GM23248 (cell line): ENCODE results near the gene ODC1. TPM values are rescaled to one million over a fixed set of nuclear protein-coding genes. Genes with fewer than 3 reads are reported as not detected.
A peak's percentile ranks its signal among the peaks of the same experiment; 100 is the strongest.

Experiments used
- DNase-seq: peaks from one replicate; pipeline ENCODE4 v3.0.0-alpha.2; 2015
- H2AFZ ChIP-seq: fragments of 200-600 bp; sonication (generic); 2 replicates; pipeline ENCODE4 v1.6.1; 2016; ENCODE audit warnings: antibody characterized with exemption
- H3F3A ChIP-seq: fragments of 200-600 bp; sonication (generic); 2 replicates; pipeline ENCODE4 v1.6.1; 2016; ENCODE audit warnings: mild to moderate bottlenecking, antibody characterized with exemption, mixed run types; ENCODE audit not compliant: insufficient read depth
- H3K27ac ChIP-seq: fragments of 200-600 bp; sonication (generic); 2 replicates; pipeline ENCODE4 v1.5.1; 2016; ENCODE audit warnings: mild to moderate bottlenecking
- H3K27me3 ChIP-seq: fragments of 200-600 bp; sonication (generic); replicated peaks from 2 replicates; pipeline ENCODE4 v1.6.1; 2016; ENCODE audit warnings: mild to moderate bottlenecking; ENCODE audit not compliant: insufficient read depth
- H3K36me3 ChIP-seq: fragments of 200-600 bp; sonication (generic); 2 replicates; pipeline ENCODE4 v1.6.1; 2016; ENCODE audit warnings: low read depth, mild to moderate bottlenecking
- H3K4me1 ChIP-seq: fragments of 200-600 bp; sonication (generic); 2 replicates; pipeline ENCODE4 v1.6.1; 2016; ENCODE audit warnings: mild to moderate bottlenecking; ENCODE audit not compliant: insufficient read depth
- H3K4me2 ChIP-seq: fragments of 200-600 bp; sonication (generic); one replicate; pipeline ENCODE4 v1.6.1; 2016; ENCODE audit warnings: mild to moderate bottlenecking; ENCODE audit not compliant: unreplicated experiment
- H3K4me3 ChIP-seq: fragments of 200-600 bp; sonication (generic); 2 replicates; pipeline ENCODE4 v1.5.1; 2016; ENCODE audit warnings: mild to moderate bottlenecking
- H3K79me2 ChIP-seq: fragments of 200-600 bp; sonication (generic); 2 replicates; pipeline ENCODE4 v1.6.1; 2016; ENCODE audit warnings: mild to moderate bottlenecking; ENCODE audit not compliant: insufficient read depth
- H3K9ac ChIP-seq: fragments of 200-600 bp; sonication (generic); 2 replicates; pipeline ENCODE4 v1.6.1; 2016; ENCODE audit warnings: mild to moderate bottlenecking
- H3K9me2 ChIP-seq: fragments of 200-600 bp; sonication (generic); 2 replicates; pipeline ENCODE4 v1.6.1; 2016; ENCODE audit warnings: mixed run types, mild to moderate bottlenecking, moderate library complexity; ENCODE audit not compliant: insufficient read depth
- H3K9me3 ChIP-seq: fragments of 200-600 bp; sonication (generic); one replicate; pipeline ENCODE4 v1.6.1; 2017; ENCODE audit warnings: low read depth
- H4K20me1 ChIP-seq: fragments of 200-600 bp; sonication (generic); 2 replicates; pipeline ENCODE4 v1.6.0; 2016; ENCODE audit not compliant: insufficient read depth
- EZH2 ChIP-seq: fragments of 200-600 bp; sonication (generic); IDR thresholded peaks from 2 replicates; pipeline ENCODE4 v1.6.1; 2018; ENCODE audit warnings: antibody characterized with exemption, mild to moderate bottlenecking; ENCODE audit not compliant: insufficient read depth, poor library complexity, severe bottlenecking
- EZH2phosphoT487 ChIP-seq: fragments of 200-600 bp; sonication (generic); IDR thresholded peaks from 2 replicates; pipeline ENCODE4 v1.6.1; 2018; ENCODE audit warnings: antibody characterized with exemption, moderate library complexity, mild to moderate bottlenecking, low read depth; ENCODE audit not compliant: insufficient read depth
- WGBS, 2 experiments: methylation state at CpG; one replicate each; pipeline ENCODE4 v1.1.6; 2015 to 2017; ENCODE audit warnings: low lambda C conversion rate in 2 of 2, low coverage in 1 of 2; ENCODE audit errors: missing lambda C conversion rate in 2 of 2; 5-methylcytosine and 5-hydroxymethylcytosine counted together
- in situ Hi-C: fragments of 300-500 bp; cut with MboI; formaldehyde crosslinking; loops from 2 replicates; pipeline ENCODE4 v1.15.0; 2020
- polyA plus RNA-seq: library from polyadenylated mRNA; unstranded; fragments of >200 nt; fragmentation: Nextera tagmentation; extraction: Ambion mirVana; gene quantifications from 2 replicates; pipeline ENCODE4 v1.2.1, GENCODE V29; 2016
- total RNA-seq: library from RNA; depleted of rRNA; stranded (reverse); fragments of >200 nt; shearing (Covaris generic); gene quantifications from 2 replicates; pipeline ENCODE4 v1.2.3, GENCODE V29; 2014

Gene ODC1
- total and polyA plus RNA-seq, 2 experiments from 2014 or later: 58.3 to 106 TPM

GRCh38 chr2:10433947-10434885 lies 13.9 kb downstream of the ODC1 start:
- Histone ChIP-seq H3K9me3 (no peaks in the 10 kb centered on the region), H3K27ac (no peak overlapping the region), H3K79me2 (no peaks in the 10 kb centered on the region), H3K9me2 (no peaks in the 10 kb centered on the region), H3K36me3 (0 out of 2 replicates have a peak, but pooled peaks cover under 1% of the 10 kb centered on the region), H3K27me3 (no peaks in the 10 kb centered on the region), H3K4me2 (peak overlapping the region; percentile 16), H3K4me1 (no peaks in the 10 kb centered on the region), H2AFZ (no peak overlapping the region), H3K9ac (no peak overlapping the region), H3F3A (peaks cover 4% of the 10 kb centered on the region; the same call in 1 of the 2 replicates), H4K20me1 (no peaks in the 10 kb centered on the region), H3K4me3 (no peak overlapping the region)
- TF ChIP-seq EZH2: no peak
- no peak for TF ChIP-seq EZH2phosphoT487
- no peak for DNase-seq
- in situ Hi-C loops: loop anchor here (10.0 to 25.0 kb wide), 2 partner anchors 359 to 647 kb away; no protein-coding TSS in a partner anchor
- WGBS, 2 experiments: 73 to 77% methylated on average over 12 to 19 of the region's 19 CpGs

GRCh38 chr2:10433264-10433946 lies 14.7 kb downstream of the ODC1 start:
- in situ Hi-C loops: loop anchor here (10.0 to 25.0 kb wide), 2 partner anchors 359 to 646 kb away; no protein-coding TSS in a partner anchor
- Histone ChIP-seq H3K9me2 (no peaks in the 10 kb centered on the region), H3F3A (peaks cover 5% of the 10 kb centered on the region; the same call in 1 of the 2 replicates), H3K4me1 (no peaks in the 10 kb centered on the region), H3K9ac (no peak overlapping the region), H3K27me3 (no peaks in the 10 kb centered on the region), H2AFZ (no peak overlapping the region), H3K9me3 (no peaks in the 10 kb centered on the region), H3K36me3 (no peaks in the 10 kb centered on the region), H3K79me2 (no peaks in the 10 kb centered on the region), H3K4me3 (no peak overlapping the region), H4K20me1 (no peaks in the 10 kb centered on the region), H3K27ac (no peak overlapping the region), H3K4me2 (no peak overlapping the region)
- TF ChIP-seq EZH2phosphoT487 (no peak), EZH2 (no peak)
- WGBS, 2 experiments: 88 to 93% methylated on average over 10 of the region's 10 CpGs
- DNase-seq: no peak

- Histone ChIP-seq H3K79me2 (no peaks in the 10 kb centered on the region), H3K36me3 (no peaks in the 10 kb centered on the region), H3K27me3 (no peaks in the 10 kb centered on the region), H3F3A (peaks cover 5% of the 10 kb centered on the region; the same call in 1 of the 2 replicates), H3K4me3 (peak overlapping the region; percentile 63), H3K9ac (peak overlapping the region; percentile 25; the same call in 1 of the 2 replicates), H3K9me2 (no peaks in the 10 kb centered on the region), H3K9me3 (no peaks in the 10 kb centered on the region), H3K4me1 (no peaks in the 10 kb centered on the region), H2AFZ (peak overlapping the region; percentile 65), H3K27ac (no peak overlapping the region), H3K4me2 (peak overlapping the region; percentile 57), H4K20me1 (no peaks in the 10 kb centered on the region)
- TF ChIP-seq EZH2phosphoT487 (no peak), EZH2 (no peak)
- WGBS, 2 experiments: 26 to 31% methylated on average over 41 to 46 of the region's 49 CpGs
- DNase-seq: peak; percentile 42
- in situ Hi-C loops: loop anchor here (10.0 to 25.0 kb wide), 2 partner anchors 358 to 645 kb away; no protein-coding TSS in a partner anchor
These were observed 15.6 kb downstream of the ODC1 start for GRCh38 chr2:10432311-10433181.
